CD8-positive, alpha-beta memory T cell (primary cell): ENCODE data around the gene SFRP5. TPM values are rescaled to one million over a fixed set of nuclear protein-coding genes. Genes with fewer than 3 reads are reported as not detected.

ENCODE experiments used
- CTCF ChIA-PET: fragments of 350-600 bp; sonication (Branson Sonifier 250); formaldehyde crosslinking; loops from one replicate; lab custom pipeline; 2021; ENCODE audit warnings: antibody characterized with exemption; lab: Charles Lee
- POLR2A ChIA-PET: fragments of 350-600 bp; sonication (Branson Sonifier 250); formaldehyde crosslinking; loops from one replicate; lab custom pipeline; 2021; ENCODE audit warnings: antibody characterized with exemption; lab: Charles Lee
- DNase-seq, 5 donors: peaks; one replicate each; pipeline versions ENCODE4 v3.0.0 to v3.0.0-alpha.2; 2020 to 2022; ENCODE audit warnings: mixed read lengths in 1 of 5
- H3K27ac ChIP-seq: one replicate; pipeline ENCODE4 v1.7.0; 2013; ENCODE audit warnings: low read depth, mild to moderate bottlenecking, low read length, moderate library complexity
- H3K27me3 ChIP-seq: 2 replicates; pipeline ENCODE4 v1.7.0; 2013; ENCODE audit warnings: low read length, mild to moderate bottlenecking; ENCODE audit not compliant: insufficient read depth, poor library complexity, severe bottlenecking
- H3K36me3 ChIP-seq: 2 replicates; pipeline ENCODE4 v1.7.0; 2013; ENCODE audit warnings: mild to moderate bottlenecking, low read length, moderate library complexity; ENCODE audit not compliant: insufficient read depth
- H3K4me1 ChIP-seq: 2 replicates; pipeline ENCODE4 v1.7.0; 2013; ENCODE audit warnings: mild to moderate bottlenecking, low read length, moderate library complexity; ENCODE audit not compliant: insufficient read depth
- H3K4me3 ChIP-seq: 2 replicates; pipeline ENCODE4 v1.7.0; 2013; ENCODE audit warnings: mild to moderate bottlenecking, low read length
- H3K9me3 ChIP-seq: 2 replicates; pipeline ENCODE4 v1.7.0; 2013; ENCODE audit warnings: mild to moderate bottlenecking, low read length
- H3K27ac Mint-ChIP-seq, 8 donors: one replicate each; pipeline ENCODE4 v1.8.0; 2020 to 2021; ENCODE audit warnings: mixed read lengths in 8 of 8, mild to moderate bottlenecking in 6 of 8, inconsistent platforms in 3 of 8, moderate library complexity in 3 of 8
- H3K27me3 Mint-ChIP-seq, 2 donors: one replicate each; pipeline ENCODE4 v1.8.0; 2020 to 2021; ENCODE audit warnings: mixed read lengths in 2 of 2, mild to moderate bottlenecking in 1 of 2, moderate library complexity in 1 of 2
- H3K36me3 Mint-ChIP-seq, 3 donors: one replicate each; pipeline ENCODE4 v1.8.0; 2020 to 2021; ENCODE audit warnings: mixed read lengths in 3 of 3, inconsistent platforms in 1 of 3, mild to moderate bottlenecking in 1 of 3
- H3K4me1 Mint-ChIP-seq, 3 donors: one replicate each; pipeline ENCODE4 v1.8.0; 2020 to 2021; ENCODE audit warnings: mixed read lengths in 3 of 3, inconsistent platforms in 1 of 3, mild to moderate bottlenecking in 1 of 3
- H3K4me3 Mint-ChIP-seq, 7 donors: one replicate each; pipeline ENCODE4 v1.8.0; 2020 to 2021; ENCODE audit warnings: mixed read lengths in 7 of 7, mild to moderate bottlenecking in 6 of 7, moderate library complexity in 4 of 7, inconsistent platforms in 2 of 7
- H3K9me3 Mint-ChIP-seq, 5 donors: one replicate each; pipeline ENCODE4 v1.8.0; 2020 to 2022; ENCODE audit warnings: mixed read lengths in 5 of 5, mild to moderate bottlenecking in 3 of 5, moderate library complexity in 2 of 5, inconsistent platforms in 1 of 5
- polyA plus RNA-seq: library from polyadenylated mRNA; unstranded; fragments of 300-500 nt; fragmentation: Illumina TruSeq; gene quantifications from one replicate; pipeline ENCODE4 v1.2.3, GENCODE V29; 2021
- total RNA-seq, 2 experiments: library from RNA; stranded (reverse); gene quantifications; one replicate each; pipeline ENCODE4 v1.2.3, GENCODE V29; 2021

SFRP5 gene
- total and polyA plus RNA-seq, 3 experiments from 2014 or later = 0.54 TPM; not detected in 2

GRCh38 chr10:97778452-97779302 is 6.9 kb upstream of the SFRP5 start:
- CTCF ChIA-PET = interaction anchor here (1.1 to 1.3 kb wide), 2 partner anchors 76 to 91 kb away, joined by 3 to 6 read pairs; no protein-coding TSS in a partner anchor
- Mint-ChIP-seq H3K27me3 (peaks cover 0 to 4% of the 10 kb centered on the region in 2 donors), H3K9me3 (no peaks in the 10 kb centered on the region), H3K27ac (no peak overlapping the region), H3K4me3 (no peak overlapping the region), H3K4me1 (peaks cover 18 to 31% (median 31%) of the 10 kb centered on the region in 3 donors), H3K36me3 (no peaks in the 10 kb centered on the region)
- H3K36me3 ChIP-seq = no peaks in the 10 kb centered on the region
- no peaks in the 10 kb centered on the region for H3K9me3 ChIP-seq
- H3K4me1 ChIP-seq = peaks cover 32% of the 10 kb centered on the region
- POLR2A ChIA-PET = no interaction called here
- DNase-seq = no peak
- H3K27ac ChIP-seq = no peak overlapping the region
- H3K27me3 ChIP-seq = no peaks in the 10 kb centered on the region
- no peak overlapping the region for H3K4me3 ChIP-seq

- peaks cover 0 to 1% (median 0%) of the 10 kb centered on the region in 5 donors for H3K9me3 Mint-ChIP-seq
- H3K27ac Mint-ChIP-seq = peak overlapping the region in 1 of 8 donors; percentile 38
- DNase-seq = no peak
- POLR2A ChIA-PET = no interaction called here
- H3K36me3 Mint-ChIP-seq = peaks cover 0 to under 1% (median 0%) of the 10 kb centered on the region in 3 donors
- H3K4me3 Mint-ChIP-seq = no peak overlapping the region
- peaks cover 19 to 27% (median 24%) of the 10 kb centered on the region in 3 donors for H3K4me1 Mint-ChIP-seq
- peaks cover 22% of the 10 kb centered on the region for H3K4me1 ChIP-seq
- H3K9me3 ChIP-seq = no peaks in the 10 kb centered on the region
- peaks cover 3% of the 10 kb centered on the region for H3K27me3 ChIP-seq
- H3K4me3 ChIP-seq = no peak overlapping the region
- H3K27me3 Mint-ChIP-seq = peaks cover 4 to 6% of the 10 kb centered on the region in 2 donors
- no peaks in the 10 kb centered on the region for H3K36me3 ChIP-seq
- H3K27ac ChIP-seq = no peak overlapping the region
- CTCF ChIA-PET = no interaction called here
Observed at GRCh38 chr10:97777143-97777542, 5.3 kb upstream of the SFRP5 start.

- Histone ChIP-seq H3K4me1 (no peaks in the 10 kb centered on the region), H3K36me3 (no peaks in the 10 kb centered on the region), H3K9me3 (no peaks in the 10 kb centered on the region), H3K4me3 (no peak overlapping the region), H3K27ac (no peak overlapping the region), H3K27me3 (peaks cover 13% of the 10 kb centered on the region)
- CTCF ChIA-PET = interaction anchor here (0.9 to 1.5 kb wide), 2 partner anchors 18 to 123 kb away, joined by 3 to 4 read pairs; no protein-coding TSS in a partner anchor
- peaks cover 0 to 2% (median 0%) of the 10 kb centered on the region in 5 donors for H3K9me3 Mint-ChIP-seq
- peaks cover 19 to 25% of the 10 kb centered on the region in 2 donors for H3K27me3 Mint-ChIP-seq
- peaks cover 0 to 2% (median 0%) of the 10 kb centered on the region in 3 donors for H3K36me3 Mint-ChIP-seq
- no peak overlapping the region for H3K4me3 Mint-ChIP-seq
- POLR2A ChIA-PET = no interaction called here
- peaks cover 7 to 23% (median 16%) of the 10 kb centered on the region in 3 donors for H3K4me1 Mint-ChIP-seq
- no peak for DNase-seq
- H3K27ac Mint-ChIP-seq = no peak overlapping the region
Observed at GRCh38 chr10:97774811-97775294, 3.1 kb upstream of the SFRP5 start.

DNA sequence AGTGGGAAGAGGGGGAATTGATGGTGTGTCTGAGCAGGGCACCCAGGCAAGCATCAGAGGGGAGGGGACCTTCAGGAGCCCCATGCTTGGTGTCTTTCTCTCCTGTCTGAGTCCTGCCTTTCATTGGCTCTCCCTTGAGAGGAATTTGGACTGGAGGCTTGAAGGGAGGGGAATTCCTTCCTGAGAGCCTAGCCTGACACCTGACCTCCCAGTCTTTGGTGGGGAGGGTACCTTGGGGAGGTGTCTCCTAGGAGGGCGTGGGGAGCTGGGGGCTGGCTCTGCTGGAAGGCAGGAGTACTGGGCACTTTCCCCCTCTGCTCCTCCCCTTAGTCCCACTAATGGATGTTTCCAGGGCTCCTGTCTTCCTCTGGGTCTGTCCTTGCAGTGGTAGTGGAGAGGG is 1.3 kb upstream of the SFRP5 start:
- peaks cover 0 to 2% (median 0%) of the 10 kb centered on the region in 3 donors for H3K36me3 Mint-ChIP-seq
- peaks cover 33 to 38% of the 10 kb centered on the region in 2 donors for H3K27me3 Mint-ChIP-seq
- H3K4me1 Mint-ChIP-seq = peaks cover 9 to 24% (median 16%) of the 10 kb centered on the region in 3 donors
- POLR2A ChIA-PET = no interaction called here
- H3K27ac Mint-ChIP-seq = no peak overlapping the region
- H3K9me3 Mint-ChIP-seq = peaks cover 0 to 2% (median 0%) of the 10 kb centered on the region in 5 donors
- H3K27me3 ChIP-seq = peaks cover 13% of the 10 kb centered on the region
- H3K9me3 ChIP-seq = no peaks in the 10 kb centered on the region
- H3K36me3 ChIP-seq = no peaks in the 10 kb centered on the region
- DNase-seq = no peak
- H3K4me3 ChIP-seq = no peak overlapping the region
- CTCF ChIA-PET = no interaction called here
- no peaks in the 10 kb centered on the region for H3K4me1 ChIP-seq
- no peak overlapping the region for H3K4me3 Mint-ChIP-seq
- H3K27ac ChIP-seq = no peak overlapping the region

GRCh38 chr10:97771055-97771891 is 526 bp downstream of the SFRP5 start:
- ChIA-PET POLR2A (no interaction called here), CTCF (no interaction called here)
- Histone ChIP-seq H3K27me3 (peaks cover 13% of the 10 kb centered on the region), H3K4me1 (no peaks in the 10 kb centered on the region), H3K4me3 (no peak overlapping the region), H3K9me3 (no peaks in the 10 kb centered on the region), H3K27ac (no peak overlapping the region), H3K36me3 (no peaks in the 10 kb centered on the region)
- no peak overlapping the region for H3K27ac Mint-ChIP-seq
- peaks cover 33 to 42% of the 10 kb centered on the region in 2 donors for H3K27me3 Mint-ChIP-seq
- peak overlapping the region in 5 of 7 donors; percentile 44 to 71 (median 59) for H3K4me3 Mint-ChIP-seq
- peak in 1 of 5 donors; percentile 32 for DNase-seq
- peaks cover 0 to 2% (median 2%) of the 10 kb centered on the region in 3 donors for H3K36me3 Mint-ChIP-seq
- H3K4me1 Mint-ChIP-seq = peaks cover 9 to 24% (median 16%) of the 10 kb centered on the region in 3 donors
- H3K9me3 Mint-ChIP-seq = peaks cover 0 to 2% (median 0%) of the 10 kb centered on the region in 5 donors

GRCh38 chr10:97770255-97770654 is 1.5 kb downstream of the SFRP5 start:
- H3K4me1 Mint-ChIP-seq = peaks cover 9 to 24% (median 16%) of the 10 kb centered on the region in 3 donors
- H3K4me3 Mint-ChIP-seq = peak overlapping the region in 2 of 7 donors; percentile 47 to 76
- CTCF ChIA-PET = no interaction called here

DNA sequence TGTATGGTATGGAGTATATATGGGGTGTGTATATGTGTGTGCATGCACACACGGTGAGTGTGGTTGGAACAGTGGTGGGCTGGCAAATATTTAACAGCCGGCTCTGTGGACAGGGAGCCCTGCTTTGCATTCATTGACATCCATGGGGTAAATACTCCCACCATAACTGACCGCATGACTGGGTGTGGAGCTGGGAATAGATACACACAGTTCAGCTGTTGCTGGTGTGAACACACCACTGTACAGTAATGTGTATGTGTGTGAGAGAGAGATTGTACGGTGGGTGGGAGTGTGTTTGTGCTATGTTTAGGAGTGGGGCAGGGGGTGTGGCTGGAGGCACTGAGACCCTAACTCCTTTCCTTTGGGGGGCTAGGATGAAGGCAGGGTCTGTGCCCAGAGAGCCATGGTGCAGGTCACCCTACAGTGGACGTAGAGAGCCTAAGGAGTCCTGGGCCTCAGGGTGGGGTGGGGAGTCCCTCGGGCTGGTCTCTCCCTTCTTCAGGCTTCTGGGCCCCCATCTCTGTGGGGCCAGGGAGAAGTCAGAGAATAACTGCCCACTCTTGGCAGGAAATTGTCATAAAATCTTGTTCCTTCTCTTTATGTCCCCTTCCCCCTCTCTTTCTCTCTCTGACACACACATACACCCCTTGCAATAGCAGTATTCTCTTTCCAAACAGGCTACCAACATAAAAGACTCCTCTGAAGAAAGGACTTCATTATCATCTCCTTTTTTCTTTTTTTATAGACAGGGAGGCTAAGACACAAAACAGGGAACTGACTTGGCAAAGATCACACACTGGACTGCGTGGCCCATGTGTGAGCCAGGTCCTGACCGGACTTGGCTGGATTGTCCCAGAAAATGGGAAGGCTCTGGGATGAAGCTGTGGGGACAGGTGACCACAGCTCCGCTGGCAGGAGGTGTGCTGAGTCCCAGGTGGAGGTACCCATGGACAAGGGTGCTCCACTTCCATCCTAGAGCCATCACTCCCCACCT is 3.2 kb downstream of the SFRP5 start:
- H3K4me1 Mint-ChIP-seq = peaks cover 9 to 24% (median 16%) of the 10 kb centered on the region in 3 donors

More at GRCh38 chr10:97770255-97770654, 1.5 kb downstream of the SFRP5 start:
- Mint-ChIP-seq H3K27me3 (peaks cover 31 to 42% of the 10 kb centered on the region in 2 donors), H3K36me3 (peaks cover 0 to 2% (median 2%) of the 10 kb centered on the region in 3 donors), H3K27ac (no peak overlapping the region), H3K9me3 (peaks cover 0 to 2% (median 0%) of the 10 kb centered on the region in 5 donors)
- Histone ChIP-seq H3K4me3 (no peak overlapping the region), H3K9me3 (no peaks in the 10 kb centered on the region), H3K27me3 (peaks cover 13% of the 10 kb centered on the region), H3K36me3 (no peaks in the 10 kb centered on the region), H3K27ac (no peak overlapping the region), H3K4me1 (no peaks in the 10 kb centered on the region)
- no peak for DNase-seq
- POLR2A ChIA-PET = no interaction called here

More for the DNA sequence above, 3.2 kb downstream of the SFRP5 start:
- H3K36me3 ChIP-seq = no peaks in the 10 kb centered on the region
- H3K27ac ChIP-seq = no peak overlapping the region
- CTCF ChIA-PET = no interaction called here
- POLR2A ChIA-PET = no interaction called here
- Mint-ChIP-seq H3K9me3 (peaks cover 0 to 2% (median 0%) of the 10 kb centered on the region in 5 donors), H3K4me3 (no peak overlapping the region), H3K27ac (peak overlapping the region in 2 of 8 donors; percentile 4 to 10), H3K36me3 (peaks cover 0 to 6% (median 4%) of the 10 kb centered on the region in 3 donors), H3K27me3 (peaks cover 32 to 42% of the 10 kb centered on the region in 2 donors)
- no peaks in the 10 kb centered on the region for H3K9me3 ChIP-seq
- no peaks in the 10 kb centered on the region for H3K4me1 ChIP-seq
- no peak overlapping the region for H3K4me3 ChIP-seq
- no peak for DNase-seq
- peaks cover 13% of the 10 kb centered on the region for H3K27me3 ChIP-seq
